ENCODE results near the gene PTK7. TPM values are rescaled to one million over a fixed set of nuclear protein-coding genes. Genes with fewer than 3 reads are reported as not detected.

The PTK7 gene
- total and polyA plus RNA-seq, 2 donors from 2014 or later, result 26.0 to 55.2 TPM

DNA sequence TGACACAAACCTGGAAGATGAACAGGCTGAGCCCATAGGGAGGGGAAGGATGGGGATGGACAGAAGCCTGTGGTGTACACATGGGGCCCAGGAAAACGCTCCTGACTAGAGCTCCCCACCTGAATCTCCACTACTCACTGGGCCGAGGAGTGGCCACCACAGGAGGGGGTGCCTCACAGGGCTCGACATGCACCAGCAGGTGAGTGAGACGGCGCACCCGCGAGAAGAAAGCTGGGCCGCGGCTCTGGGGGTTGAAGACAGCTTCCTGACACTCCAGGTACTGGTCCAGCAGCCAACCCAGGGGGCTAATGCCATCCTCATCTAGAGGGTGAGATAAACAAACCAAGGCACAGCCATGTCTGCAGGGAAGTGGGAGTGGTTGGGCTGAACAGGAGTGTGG, 32.8 kb upstream of the PTK7 start:
- peaks cover 0 to 34% (median 28%) of the 10 kb centered on the region in 3 donors for H3K36me3 ChIP-seq (ENCODE audit: control insufficient read depth in 2 of 3, insufficient read depth in 3 of 3, low read length in 3 of 3)
- no peak overlapping the region for H3K27ac ChIP-seq (ENCODE audit: low read depth in 2 of 2, low read length in 2 of 2)
- DNase-seq, result no peak
- no peak overlapping the region for H3K9ac ChIP-seq (ENCODE audit: low read length in 3 of 3)
- TF ChIP-seq, protein P1, sequence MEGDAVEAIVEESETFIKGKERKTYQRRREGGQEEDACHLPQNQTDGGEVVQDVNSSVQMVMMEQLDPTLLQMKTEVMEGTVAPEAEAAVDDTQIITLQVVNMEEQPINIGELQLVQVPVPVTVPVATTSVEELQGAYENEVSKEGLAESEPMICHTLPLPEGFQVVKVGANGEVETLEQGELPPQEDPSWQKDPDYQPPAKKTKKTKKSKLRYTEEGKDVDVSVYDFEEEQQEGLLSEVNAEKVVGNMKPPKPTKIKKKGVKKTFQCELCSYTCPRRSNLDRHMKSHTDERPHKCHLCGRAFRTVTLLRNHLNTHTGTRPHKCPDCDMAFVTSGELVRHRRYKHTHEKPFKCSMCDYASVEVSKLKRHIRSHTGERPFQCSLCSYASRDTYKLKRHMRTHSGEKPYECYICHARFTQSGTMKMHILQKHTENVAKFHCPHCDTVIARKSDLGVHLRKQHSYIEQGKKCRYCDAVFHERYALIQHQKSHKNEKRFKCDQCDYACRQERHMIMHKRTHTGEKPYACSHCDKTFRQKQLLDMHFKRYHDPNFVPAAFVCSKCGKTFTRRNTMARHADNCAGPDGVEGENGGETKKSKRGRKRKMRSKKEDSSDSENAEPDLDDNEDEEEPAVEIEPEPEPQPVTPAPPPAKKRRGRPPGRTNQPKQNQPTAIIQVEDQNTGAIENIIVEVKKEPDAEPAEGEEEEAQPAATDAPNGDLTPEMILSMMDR (IDR thresholded peaks at IDR 0.05; ENCODE audit: borderline replicate concordance, extremely low read depth, insufficient read depth), result no peak
- intact Hi-C loops (cut with DNase I), result no loop called here
- H3K4me3 ChIP-seq (ENCODE audit: low read length in 3 of 3), result no peak overlapping the region
- no peaks in the 10 kb centered on the region for H3K9me3 ChIP-seq (ENCODE audit: control insufficient read depth in 2 of 3, insufficient read depth in 1 of 3, low read length in 3 of 3)
- no peak for FAIRE-seq
- no peaks in the 10 kb centered on the region for H3K27me3 ChIP-seq (ENCODE audit: control insufficient read depth, insufficient read depth, low read length)
- no peaks in the 10 kb centered on the region for H3K4me1 ChIP-seq (ENCODE audit: control insufficient read depth in 2 of 3, insufficient read depth in 2 of 3, low read depth in 1 of 3, low read length in 3 of 3)

DNA sequence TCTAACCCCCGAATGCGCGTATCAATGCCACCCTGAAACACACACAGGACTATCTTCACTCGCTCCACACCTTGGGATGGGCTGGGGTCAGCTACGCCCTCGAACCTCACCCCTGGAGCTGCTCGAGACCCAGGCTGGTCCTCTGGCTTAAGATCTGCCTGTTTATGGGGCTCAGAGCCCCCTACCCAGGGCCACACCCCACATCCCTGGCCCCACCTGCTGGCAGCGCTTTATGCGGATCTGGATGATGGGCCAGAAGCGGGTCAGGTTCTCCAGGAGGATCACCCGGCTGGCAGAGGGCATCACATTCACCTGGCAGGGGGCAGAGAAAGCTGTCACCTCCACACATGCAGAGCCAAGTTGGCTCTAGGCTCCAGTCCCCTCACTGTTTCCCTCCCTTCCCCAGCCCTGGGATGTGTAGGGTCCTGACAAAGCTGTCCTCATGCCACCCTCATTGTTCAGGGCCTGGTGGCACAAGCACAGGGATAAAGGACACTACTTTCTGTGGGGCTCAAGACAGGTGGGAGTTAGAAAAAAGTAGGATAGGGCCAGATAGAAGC, 30.7 kb upstream of the PTK7 start:
- TF ChIP-seq, protein P1 (IDR thresholded peaks at IDR 0.05; ENCODE audit: borderline replicate concordance, extremely low read depth, insufficient read depth), result no peak
- no peak overlapping the region for H3K4me3 ChIP-seq (ENCODE audit: low read length in 3 of 3)
- H3K4me1 ChIP-seq (ENCODE audit: control insufficient read depth in 2 of 3, insufficient read depth in 2 of 3, low read depth in 1 of 3, low read length in 3 of 3), result no peaks in the 10 kb centered on the region
- intact Hi-C loops (cut with DNase I), result no loop called here
- peaks cover 10 to 30% (median 23%) of the 10 kb centered on the region in 3 donors for H3K36me3 ChIP-seq (ENCODE audit: control insufficient read depth in 2 of 3, insufficient read depth in 3 of 3, low read length in 3 of 3)
- no peaks in the 10 kb centered on the region for H3K9me3 ChIP-seq (ENCODE audit: control insufficient read depth in 2 of 3, insufficient read depth in 1 of 3, low read length in 3 of 3)
- no peak overlapping the region for H3K27ac ChIP-seq (ENCODE audit: low read depth in 2 of 2, low read length in 2 of 2)
- no peaks in the 10 kb centered on the region for H3K27me3 ChIP-seq (ENCODE audit: control insufficient read depth, insufficient read depth, low read length)
- no peak overlapping the region for H3K9ac ChIP-seq (ENCODE audit: low read length in 3 of 3)
- no peak for DNase-seq
- FAIRE-seq, result no peak

DNA sequence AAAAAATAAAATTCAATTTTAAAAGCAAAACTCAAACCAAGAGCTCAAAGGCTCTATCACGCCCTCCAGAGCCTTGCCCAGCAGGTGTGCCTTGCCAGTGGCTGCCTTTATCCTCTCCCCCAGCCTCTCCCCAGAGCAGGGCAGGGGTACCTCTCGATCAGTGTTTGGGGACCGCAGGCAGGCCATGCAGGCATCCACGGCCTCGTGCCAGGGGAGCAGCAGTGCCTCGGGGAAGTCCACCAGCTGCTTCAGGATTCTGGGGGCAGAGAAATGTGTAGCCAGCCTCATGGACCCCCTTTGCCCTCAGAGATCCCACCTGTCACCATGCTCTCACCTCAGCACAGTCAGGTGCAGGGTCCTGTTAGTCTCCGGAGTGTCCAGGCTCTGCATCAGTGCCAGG, 28.1 kb upstream of the PTK7 start:
- Histone ChIP-seq H3K27me3 (ENCODE audit: control insufficient read depth, insufficient read depth, low read length) (no peaks in the 10 kb centered on the region), H3K9ac (ENCODE audit: low read length in 3 of 3) (no peak overlapping the region), H3K9me3 (ENCODE audit: control insufficient read depth in 2 of 3, insufficient read depth in 1 of 3, low read length in 3 of 3) (no peaks in the 10 kb centered on the region), H3K27ac (ENCODE audit: low read depth in 2 of 2, low read length in 2 of 2) (no peak overlapping the region), H3K36me3 (ENCODE audit: control insufficient read depth in 2 of 3, insufficient read depth in 3 of 3, low read length in 3 of 3) (peaks cover 10 to 25% (median 21%) of the 10 kb centered on the region in 3 donors), H3K4me3 (ENCODE audit: low read length in 3 of 3) (no peak overlapping the region), H3K4me1 (ENCODE audit: control insufficient read depth in 2 of 3, insufficient read depth in 2 of 3, low read depth in 1 of 3, low read length in 3 of 3) (peaks cover 0 to 10% (median 0%) of the 10 kb centered on the region in 3 donors)
- TF ChIP-seq, protein P1 (IDR thresholded peaks at IDR 0.05; ENCODE audit: borderline replicate concordance, extremely low read depth, insufficient read depth), result no peak
- no peak for FAIRE-seq
- intact Hi-C loops (cut with DNase I), result no loop called here
- DNase-seq, result no peak

DNA sequence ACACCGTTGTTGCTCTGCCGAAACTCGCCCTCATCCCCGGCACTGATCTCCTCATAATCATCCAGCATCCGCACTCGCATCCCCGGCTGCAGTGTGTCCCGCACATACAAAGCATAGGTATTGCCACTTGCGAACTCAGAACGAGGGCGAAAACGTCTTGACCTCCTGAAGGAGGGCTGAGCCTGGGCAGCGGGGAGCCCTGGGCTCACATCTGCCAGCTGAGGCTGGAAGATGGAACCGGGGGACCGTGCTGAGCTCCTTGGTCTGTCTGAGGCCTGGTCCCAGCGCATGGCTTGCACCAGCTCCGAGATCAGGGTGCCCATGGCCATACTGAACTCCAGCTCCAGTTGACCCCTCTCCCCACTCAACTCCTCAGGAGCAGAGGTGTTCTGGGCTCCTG, 25.1 kb upstream of the PTK7 start:
- H3K4me1 ChIP-seq (ENCODE audit: control insufficient read depth in 2 of 3, insufficient read depth in 2 of 3, low read depth in 1 of 3, low read length in 3 of 3), result peaks cover 0 to 15% (median 3%) of the 10 kb centered on the region in 3 donors
- FAIRE-seq, result no peak
- no peak overlapping the region for H3K27ac ChIP-seq (ENCODE audit: low read depth in 2 of 2, low read length in 2 of 2)
- peak in 1 of 5 donors; percentile 65 for DNase-seq
- no peaks in the 10 kb centered on the region for H3K27me3 ChIP-seq (ENCODE audit: control insufficient read depth, insufficient read depth, low read length)
- H3K9ac ChIP-seq (ENCODE audit: low read length in 3 of 3), result no peak overlapping the region
- intact Hi-C loops (cut with DNase I), result no loop called here
- no peaks in the 10 kb centered on the region for H3K9me3 ChIP-seq (ENCODE audit: control insufficient read depth in 2 of 3, insufficient read depth in 1 of 3, low read length in 3 of 3)
- TF ChIP-seq, protein P1 (IDR thresholded peaks at IDR 0.05; ENCODE audit: borderline replicate concordance, extremely low read depth, insufficient read depth), result no peak
- no peak overlapping the region for H3K4me3 ChIP-seq (ENCODE audit: low read length in 3 of 3)
- peaks cover 10 to 24% (median 20%) of the 10 kb centered on the region in 3 donors for H3K36me3 ChIP-seq (ENCODE audit: control insufficient read depth in 2 of 3, insufficient read depth in 3 of 3, low read length in 3 of 3)
